Measurements from ENCODE around the gene FAM83C.
"Not testable (repeated sequence)": the region's sequence is repeated elsewhere in the genome, so short reads cannot be mapped to it uniquely, and the experiment has no call there.

The FAM83C gene

GRCh38 chr20:35319192-35319870, 27.1 kb upstream of the FAM83C start:
- DNase-seq: no peak
- intact Hi-C loops (cut with DNase I): no loop called here

- intact Hi-C loops (cut with DNase I): no loop called here
- DNase-seq: no peak
Observed at GRCh38 chr20:35318502-35319157, 26.4 kb upstream of the FAM83C start.

- DNase-seq: no peak
- intact Hi-C loops (cut with DNase I): no loop called here
Observed at GRCh38 chr20:35317416-35318210, 25.4 kb upstream of the FAM83C start.

GRCh38 chr20:35316086-35316485, 23.9 kb upstream of the FAM83C start:
- DNase-seq: no peak
- intact Hi-C loops (cut with DNase I): no loop called here

GRCh38 chr20:35315632-35316020, 23.4 kb upstream of the FAM83C start:
- intact Hi-C loops (cut with DNase I): not testable (repeated sequence)

GRCh38 chr20:35314816-35315631, 22.8 kb upstream of the FAM83C start:
- DNase-seq: no peak
- intact Hi-C loops (cut with DNase I): no loop called here

More at GRCh38 chr20:35315632-35316020, 23.4 kb upstream of the FAM83C start:
- not testable (repeated sequence) for DNase-seq

- intact Hi-C loops (cut with DNase I): no loop called here
- DNase-seq: no peak
Observed at GRCh38 chr20:35312318-35312717, 20.1 kb upstream of the FAM83C start.

- intact Hi-C loops (cut with DNase I): no loop called here
- DNase-seq: no peak
Observed at GRCh38 chr20:35311822-35312221, 19.6 kb upstream of the FAM83C start.

GRCh38 chr20:35311409-35311808, 19.2 kb upstream of the FAM83C start:
- intact Hi-C loops (cut with DNase I): no loop called here
- no peak for DNase-seq

- intact Hi-C loops (cut with DNase I): no loop called here
- peak; percentile 45 to 97 (median 78) for DNase-seq
Observed at GRCh38 chr20:35307666-35308653, 15.7 kb upstream of the FAM83C start.

GRCh38 chr20:35306931-35307517, 14.8 kb upstream of the FAM83C start:
- peak in 9 of 10 donors; percentile 43 to 95 (median 60) for DNase-seq
- intact Hi-C loops (cut with DNase I): no loop called here

GRCh38 chr20:35305682-35306556, 13.7 kb upstream of the FAM83C start:
- intact Hi-C loops (cut with DNase I): loop anchor here (2.0 kb wide), 1 partner anchor 141 kb away; no protein-coding TSS in a partner anchor
- DNase-seq: peak in 2 of 10 donors; percentile 39 to 74

GRCh38 chr20:35304956-35305355, 12.7 kb upstream of the FAM83C start:
- peak in 1 of 10 donors; percentile 52 for DNase-seq
- intact Hi-C loops (cut with DNase I): loop anchor here (2.0 kb wide), 1 partner anchor 142 kb away; no protein-coding TSS in a partner anchor

- intact Hi-C loops (cut with DNase I): loop anchor here (2.0 kb wide), 2 partner anchors 135 to 143 kb away; partner anchors contain the start of gene GDF5
- peak; percentile 38 to 95 (median 76) for DNase-seq
Observed at GRCh38 chr20:35303735-35304491, 11.7 kb upstream of the FAM83C start.

- intact Hi-C loops (cut with DNase I): loop anchor here (2.0 kb wide), 1 partner anchor 135 kb away; the partner anchor contains the start of gene GDF5
- DNase-seq: peak in 1 of 10 donors; percentile 43
Observed at GRCh38 chr20:35303382-35303734, 11.1 kb upstream of the FAM83C start.

GRCh38 chr20:35302421-35303335, 10.5 kb upstream of the FAM83C start:
- intact Hi-C loops (cut with DNase I): loop anchor here (2.0 kb wide), 1 partner anchor 136 kb away; the partner anchor contains the start of gene GDF5
- DNase-seq: peak in 1 of 10 donors; percentile 12
